HEK293T (cell line): ENCODE data around the gene CCND1.

Experiments used
- CTCF ChIA-PET: fragments of 350-600 bp; formaldehyde crosslinking; extraction: SDS; loops from one replicate; lab custom pipeline; 2021; ENCODE audit warnings: antibody characterized with exemption, inconsistent platforms; lab: Yijun Ruan, JAX
- POLR2A ChIA-PET: fragments of 350-600 bp; formaldehyde crosslinking; extraction: SDS; loops from one replicate; lab custom pipeline; 2020; ENCODE audit warnings: antibody characterized with exemption, inconsistent platforms; lab: Yijun Ruan, JAX
- DNase-seq: peaks from one replicate; pipeline ENCODE4 v3.0.0; 2012; ENCODE audit warnings: mixed read lengths; ENCODE audit errors: extremely low spot score
- ARNT ChIP-seq: fragments of 450-650 bp; IDR thresholded peaks from 2 replicates; pipeline ENCODE4 v1.6.1; 2017; ENCODE audit warnings: mild to moderate bottlenecking
- BHLHE40 ChIP-seq: fragments of 450-650 bp; IDR thresholded peaks from 2 replicates; pipeline ENCODE4 v1.6.1; 2016; ENCODE audit warnings: mild to moderate bottlenecking, moderate library complexity, borderline replicate concordance
- CTBP1 ChIP-seq: fragments of 450-650 bp; IDR thresholded peaks from 2 replicates; pipeline ENCODE4 v1.6.1; 2016; ENCODE audit warnings: borderline replicate concordance
- ELF4 ChIP-seq: fragments of 450-650 bp; IDR thresholded peaks from 2 replicates; pipeline ENCODE4 v1.6.1; 2017; ENCODE audit warnings: antibody characterized with exemption
- FOXA1 ChIP-seq: fragments of 450-650 bp; IDR thresholded peaks from 2 replicates; pipeline ENCODE4 v1.6.1; 2016; ENCODE audit warnings: mild to moderate bottlenecking
- FOXK2 ChIP-seq: fragments of 450-650 bp; IDR thresholded peaks from 2 replicates; pipeline ENCODE4 v1.6.1; 2016; ENCODE audit warnings: mild to moderate bottlenecking
- FOXM1 ChIP-seq: fragments of 450-650 bp; IDR thresholded peaks from 2 replicates; pipeline ENCODE4 v1.6.1; 2017; ENCODE audit warnings: mild to moderate bottlenecking, borderline replicate concordance
- HDGF ChIP-seq: fragments of 450-650 bp; IDR thresholded peaks from 2 replicates; pipeline ENCODE4 v1.6.1; 2017; ENCODE audit warnings: antibody characterized with exemption, borderline replicate concordance
- L3MBTL2 ChIP-seq: fragments of 450-650 bp; conservative IDR thresholded peaks from 2 replicates; pipeline ENCODE4 v1.6.1; 2016; ENCODE audit warnings: mild to moderate bottlenecking
- LEF1 ChIP-seq: fragments of 450-650 bp; IDR thresholded peaks from 2 replicates; pipeline ENCODE4 v1.6.1; 2017; ENCODE audit warnings: mild to moderate bottlenecking, borderline replicate concordance
- NFRKB ChIP-seq: fragments of 450-650 bp; IDR thresholded peaks from 2 replicates; pipeline ENCODE4 v1.6.1; 2016; ENCODE audit warnings: mild to moderate bottlenecking, moderate library complexity
- PKNOX1 ChIP-seq: fragments of 450-650 bp; IDR thresholded peaks from 2 replicates; pipeline ENCODE4 v1.6.1; 2016
- SP1 ChIP-seq: fragments of 450-650 bp; IDR thresholded peaks from 2 replicates; pipeline ENCODE4 v1.6.1; 2017
- SUZ12 ChIP-seq: fragments of 450-650 bp; IDR thresholded peaks from 2 replicates; pipeline ENCODE4 v1.6.1; 2016; ENCODE audit warnings: mild to moderate bottlenecking
- TARDBP ChIP-seq: fragments of 450-650 bp; IDR thresholded peaks from 2 replicates; pipeline ENCODE4 v1.6.1; 2016
- ZNF384 ChIP-seq: fragments of 450-650 bp; IDR thresholded peaks from 2 replicates; pipeline ENCODE4 v1.6.1; 2016

The CCND1 gene

GRCh38 chr11:69674886-69675714 lies 34.1 kb downstream of the CCND1 start, which contains the start of gene LTO1:
Gene LTO1, minus strand, starts transcription at chr11:69675353. Its CDS starts 114 bp downstream, at chr11:69675239.
- TF ChIP-seq FOXA1 (no peak), NFRKB (no peak), ZNF384 (no peak), LEF1 (no peak), FOXM1 (no peak), ARNT (no peak), CTBP1 (no peak), L3MBTL2 (peak; percentile 85), FOXK2 (no peak), BHLHE40 (no peak), SUZ12 (no peak), ELF4 (peak; percentile 87), TARDBP (no peak), SP1 (no peak), PKNOX1 (peak; percentile 69), HDGF (no peak)
- DNase-seq: peak; percentile 97
- CTCF ChIA-PET: interaction anchor here (1.1 kb wide), 1 partner anchor 543 kb away, joined by 4 read pairs; no protein-coding TSS in a partner anchor
- POLR2A ChIA-PET: interaction anchor here (0.5 to 1.7 kb wide), 13 partner anchors 8 to 605 kb away, joined by 3 to 8 read pairs (median 3); partner anchors contain the start of gene MYEOV

DNA sequence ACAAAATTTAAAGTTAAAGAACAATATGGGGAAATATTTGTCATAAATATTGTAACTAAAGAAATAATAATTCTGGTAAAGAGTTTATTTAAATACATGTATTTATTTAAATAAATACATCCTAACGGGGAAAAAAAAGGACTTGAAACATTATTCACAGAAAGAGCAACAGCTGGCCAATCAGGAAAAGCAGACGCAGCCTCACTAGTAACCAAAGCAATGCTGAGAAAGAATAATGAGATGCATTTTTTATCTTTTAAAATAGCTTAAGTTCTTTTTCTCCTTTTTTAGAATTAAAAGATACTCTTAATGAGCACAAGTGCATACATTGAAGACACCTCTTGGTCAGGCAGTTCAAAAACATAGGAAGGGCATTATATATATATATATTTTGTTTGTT lies 36.8 kb downstream of the CCND1 start:
- TF ChIP-seq PKNOX1: no peak
- no peak for TF ChIP-seq FOXM1
- no peak for TF ChIP-seq SUZ12
- no peak for TF ChIP-seq CTBP1
- no peak for TF ChIP-seq TARDBP
- no peak for TF ChIP-seq ZNF384
- no peak for TF ChIP-seq FOXA1
- no peak for TF ChIP-seq BHLHE40
- no peak for TF ChIP-seq ELF4
- TF ChIP-seq HDGF: no peak
- TF ChIP-seq SP1: no peak
- TF ChIP-seq ARNT: no peak
- TF ChIP-seq NFRKB: no peak
- no peak for TF ChIP-seq LEF1
- no peak for TF ChIP-seq L3MBTL2
- TF ChIP-seq FOXK2: no peak
- ChIA-PET CTCF (no interaction called here), POLR2A (no interaction called here)
- DNase-seq: no peak

DNA sequence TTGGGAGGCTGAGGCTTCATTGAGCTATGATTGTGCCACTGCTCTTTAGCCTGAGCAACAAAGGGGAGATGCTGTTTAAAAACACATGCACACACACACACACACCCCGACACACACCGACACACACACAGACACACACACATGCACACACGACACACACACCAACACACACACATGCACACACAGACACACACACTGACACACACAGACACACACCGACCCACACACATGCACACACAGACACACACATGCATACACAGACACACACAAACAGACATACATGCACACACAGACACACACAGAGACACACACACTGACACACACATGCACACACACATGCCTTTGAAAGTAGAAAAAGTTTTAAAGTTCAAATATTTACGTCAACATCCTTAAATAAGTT lies 39.7 kb downstream of the CCND1 start:
- ChIA-PET POLR2A (no interaction called here), CTCF (no interaction called here)
- no peak for TF ChIP-seq NFRKB
- no peak for TF ChIP-seq L3MBTL2
- no peak for TF ChIP-seq CTBP1
- TF ChIP-seq ELF4: no peak
- no peak for TF ChIP-seq SP1
- DNase-seq: no peak

GRCh38 chr11:69682221-69682620 lies 41.3 kb downstream of the CCND1 start:
- no peak for DNase-seq
- ChIA-PET POLR2A (no interaction called here), CTCF (no interaction called here)
- no peak for TF ChIP-seq ARNT
- TF ChIP-seq SUZ12: no peak
- no peak for TF ChIP-seq SP1
- no peak for TF ChIP-seq BHLHE40
- TF ChIP-seq HDGF: no peak
- no peak for TF ChIP-seq FOXA1
- no peak for TF ChIP-seq LEF1
- TF ChIP-seq TARDBP: no peak
- no peak for TF ChIP-seq CTBP1
- TF ChIP-seq PKNOX1: no peak

DNA sequence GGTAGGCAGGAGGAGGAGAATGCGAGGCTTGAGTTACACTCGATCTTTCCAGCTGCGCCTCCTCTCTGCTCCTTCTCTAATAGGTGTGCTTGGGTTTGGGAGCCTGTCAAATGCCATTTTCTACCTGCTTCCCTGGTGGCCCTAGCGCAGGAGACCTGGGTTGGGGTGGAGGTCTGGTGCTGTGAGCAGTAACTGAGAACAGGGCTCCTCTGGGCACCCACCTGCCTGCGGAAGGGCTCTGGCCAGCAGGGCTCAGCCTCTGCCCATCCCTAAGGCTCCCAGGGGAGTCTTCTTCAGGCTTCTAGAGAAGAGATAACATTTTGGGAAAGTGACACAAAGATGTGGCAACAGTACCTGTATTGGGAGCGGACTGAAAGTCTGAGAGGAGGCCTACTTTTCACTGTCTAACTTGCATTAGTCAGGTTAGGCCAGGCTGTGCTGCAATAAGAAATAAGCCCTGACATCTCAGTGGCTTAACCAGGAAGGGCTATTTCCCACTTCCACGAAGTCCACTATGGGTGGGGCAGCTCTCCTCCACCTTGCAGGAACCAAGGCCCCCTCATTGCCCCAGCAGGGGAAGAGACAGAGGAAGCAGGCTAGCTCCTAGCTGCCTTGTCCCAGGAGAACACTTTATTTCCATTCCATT lies 41.8 kb downstream of the CCND1 start:
- no peak for DNase-seq
- ChIA-PET POLR2A (no interaction called here), CTCF (no interaction called here)
- TF ChIP-seq SP1: no peak
- no peak for TF ChIP-seq NFRKB
- TF ChIP-seq ARNT: no peak
- TF ChIP-seq CTBP1: no peak

DNA sequence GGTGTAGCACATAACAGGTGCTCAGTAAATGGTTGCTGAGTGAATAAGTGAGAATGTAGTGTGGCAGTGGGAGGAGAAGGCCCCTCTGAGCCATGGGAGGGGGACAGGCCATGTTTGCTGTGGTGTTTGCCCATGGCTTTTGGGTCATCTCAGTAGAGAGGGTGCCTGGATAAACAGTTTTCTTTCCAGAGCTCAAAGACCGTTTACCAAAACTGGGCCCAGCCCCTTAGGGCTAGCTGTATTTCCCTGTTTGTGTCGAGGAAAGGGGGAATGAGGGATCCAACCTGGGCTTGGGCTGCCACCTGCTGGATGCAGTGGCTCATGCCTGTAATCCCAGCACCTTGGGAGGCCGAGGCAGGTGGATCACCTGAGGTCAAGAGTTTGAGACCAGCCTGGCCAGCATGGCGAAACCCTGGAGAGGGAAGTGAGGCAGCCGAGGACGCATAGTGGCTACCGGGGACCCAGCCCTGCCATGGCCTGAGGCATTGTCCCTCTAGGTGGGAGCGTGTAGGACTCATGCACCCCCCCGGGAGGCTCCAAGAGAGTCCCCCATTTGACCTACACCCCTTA lies 42.9 kb downstream of the CCND1 start:
- no peak for DNase-seq
- TF ChIP-seq ARNT: no peak
- no peak for TF ChIP-seq FOXA1
- TF ChIP-seq BHLHE40: no peak
- TF ChIP-seq CTBP1: no peak
- no peak for TF ChIP-seq FOXM1
- TF ChIP-seq PKNOX1: no peak
- no peak for TF ChIP-seq NFRKB
- no peak for TF ChIP-seq TARDBP
- ChIA-PET CTCF (no interaction called here), POLR2A (no interaction called here)
